ENCODE results near the gene ZNF763.
"Not testable (repeated sequence)": the region's sequence is repeated elsewhere in the genome, so short reads cannot be mapped to it uniquely, and the experiment has no call there.

The ZNF763 gene

DNA sequence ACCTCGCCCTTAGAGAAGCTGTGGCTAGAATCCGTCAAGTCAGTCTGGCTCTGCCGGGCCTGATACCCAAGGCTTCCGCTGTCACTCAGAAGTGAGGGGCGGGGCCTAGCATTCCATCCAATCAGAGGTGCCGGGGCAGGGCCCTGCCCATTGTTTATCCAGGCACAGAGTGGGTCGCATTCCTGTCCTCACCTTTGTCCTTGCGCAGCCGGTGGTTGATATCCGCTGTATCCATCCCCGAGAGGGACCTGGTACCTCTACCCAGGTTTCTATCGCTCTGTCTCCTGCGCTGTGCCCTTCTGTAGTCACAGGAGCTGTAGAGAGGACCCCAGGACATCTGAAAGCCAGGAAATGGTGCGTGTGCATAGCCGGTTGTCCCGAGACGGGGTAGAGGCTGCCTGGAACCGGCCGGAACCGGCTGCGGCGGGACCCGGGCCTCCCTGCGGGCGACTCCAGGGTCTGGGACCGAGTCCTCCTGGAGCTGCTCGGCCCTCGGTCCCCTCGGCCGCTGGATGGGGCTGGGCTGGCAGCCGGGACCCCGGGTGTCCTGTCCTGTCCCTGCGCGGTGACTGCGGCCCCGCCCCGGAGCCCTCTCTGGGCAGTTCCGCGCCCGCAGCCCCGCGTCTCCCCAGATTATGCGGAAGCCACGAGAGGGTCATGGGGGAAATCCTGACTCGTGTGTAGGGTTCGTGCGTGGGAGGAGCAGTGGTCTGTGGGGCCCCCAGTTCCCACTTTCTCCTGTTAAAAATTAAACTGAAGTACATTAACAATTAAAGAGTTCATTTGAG lies at the start of gene ZNF763:
Gene ZNF763, plus strand, starts transcription at position 183 of the 788 bp plus-strand sequence. Its CDS starts 169 bp downstream, at position 352.
- no peak for DNase-seq

DNA sequence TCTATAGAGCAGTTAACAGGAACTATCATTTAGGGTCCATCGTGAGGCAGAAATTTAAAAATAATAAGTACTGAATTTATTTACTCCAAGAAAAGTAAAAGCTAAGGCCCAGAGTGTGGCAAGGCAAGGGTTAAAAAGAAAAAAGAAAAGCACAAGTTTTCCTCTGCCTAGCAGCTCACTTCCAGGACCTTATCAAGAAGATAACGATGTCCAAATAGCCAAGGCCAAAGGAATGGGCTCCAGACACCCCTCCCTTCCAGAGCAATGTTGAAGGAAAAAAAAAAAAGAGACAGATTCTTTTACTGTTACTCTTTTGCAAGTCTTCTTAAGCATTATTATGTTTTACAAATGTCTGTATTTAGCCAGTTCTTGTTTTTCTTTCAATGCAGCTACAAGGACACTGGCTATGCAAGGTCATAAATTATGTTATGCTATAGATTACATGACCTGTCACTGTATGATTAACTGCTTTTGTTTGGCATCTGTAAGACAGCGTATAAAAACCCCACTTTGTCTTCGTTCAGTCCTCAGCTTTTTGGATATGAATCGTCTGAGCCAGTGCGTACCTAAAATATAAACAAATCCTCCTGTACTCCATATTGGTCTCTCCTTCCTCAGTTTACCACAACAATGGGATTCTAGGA lies 42.9 kb upstream of the ZNF763 start:
- DNase-seq: no peak

DNA sequence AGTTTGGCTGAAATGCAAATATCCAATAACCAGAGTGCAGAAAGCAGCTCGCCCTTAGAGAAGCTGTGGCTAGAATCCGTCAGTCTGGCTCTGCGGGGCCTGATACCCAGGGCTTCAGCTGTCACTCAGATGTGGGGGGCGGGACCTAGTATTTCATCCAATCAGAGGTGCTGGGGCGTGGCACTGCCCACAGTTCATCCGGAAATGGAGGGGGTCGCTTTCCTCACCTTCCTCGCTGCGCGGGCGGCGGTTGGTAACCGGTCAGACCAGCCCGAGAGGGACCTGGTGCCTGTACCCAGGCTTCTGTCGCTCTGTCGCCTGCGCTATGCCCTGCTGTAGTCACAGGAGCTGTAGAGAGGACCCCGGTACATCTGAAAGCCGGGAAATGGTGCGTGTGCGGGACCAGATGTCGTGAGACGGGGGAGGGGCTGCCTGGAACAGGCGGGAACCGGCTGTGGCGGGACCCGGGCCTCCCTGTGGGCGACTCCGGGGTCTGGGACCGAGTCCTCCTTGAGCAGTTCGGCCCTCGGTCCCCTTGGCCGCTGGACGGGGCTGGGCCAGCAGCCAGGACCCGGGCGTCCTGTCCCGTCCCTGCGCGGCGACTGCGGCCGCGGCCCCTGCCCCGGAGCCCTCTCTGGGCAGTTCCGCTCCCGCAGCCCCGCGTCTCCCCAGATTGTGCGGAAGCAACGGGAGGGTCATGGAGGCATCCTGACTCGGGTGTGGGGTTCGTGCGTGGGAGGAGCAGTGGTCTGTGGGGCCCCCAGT lies 39.8 kb upstream of the ZNF763 start, which contains the start of gene ZNF700:
Gene ZNF700, plus strand, starts transcription at position 222 of the 765 bp plus-strand sequence. Its CDS starts 104 bp downstream, at position 326.
- peak; percentile 92 for DNase-seq

DNA sequence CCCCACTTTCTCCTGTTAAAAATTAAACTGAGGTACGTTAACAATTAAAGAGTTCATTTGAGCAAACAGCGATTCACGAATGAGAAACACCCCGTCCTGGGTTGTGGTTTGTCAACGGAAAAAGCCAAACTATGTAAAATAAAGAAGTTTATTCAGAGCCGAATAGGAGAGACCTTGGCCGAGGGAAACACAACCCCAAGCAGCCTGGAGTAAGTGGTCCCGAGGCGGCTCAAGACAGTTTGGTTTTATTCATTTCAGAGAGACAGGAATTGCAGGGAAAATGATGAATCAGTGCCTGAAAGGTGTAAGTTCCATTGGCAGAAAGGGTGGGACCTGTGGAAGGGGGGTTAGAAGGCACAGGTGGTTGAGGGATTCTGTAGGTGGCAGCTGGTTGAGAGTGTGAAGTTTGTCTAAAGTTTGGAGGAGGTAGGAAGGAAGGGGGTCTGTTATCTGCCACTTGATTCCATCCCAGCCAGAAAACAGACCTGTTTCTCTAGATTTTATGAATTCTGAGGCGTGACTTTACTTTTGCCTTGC lies 39.1 kb upstream of the ZNF763 start:
- DNase-seq: not testable (repeated sequence)

DNA sequence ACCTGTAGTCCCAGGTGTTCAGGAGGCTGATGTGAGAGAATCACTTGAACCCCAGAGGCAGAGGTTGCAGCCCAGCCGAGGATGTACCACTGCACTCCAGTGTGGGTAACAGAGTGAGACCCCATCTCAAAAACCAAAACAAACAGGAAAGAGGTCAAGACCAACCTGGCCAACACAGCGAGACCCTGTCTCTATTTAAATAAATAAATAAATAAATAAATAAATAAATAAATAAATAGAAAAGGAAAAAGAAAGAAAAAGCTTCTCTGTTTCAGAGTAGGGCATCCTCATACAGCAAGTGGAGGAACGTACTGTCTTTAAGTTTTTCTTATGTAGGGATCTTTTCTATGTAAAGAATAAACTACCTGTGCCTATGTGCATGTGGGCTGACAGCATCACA lies 37.6 kb upstream of the ZNF763 start:
- DNase-seq: no peak

DNA sequence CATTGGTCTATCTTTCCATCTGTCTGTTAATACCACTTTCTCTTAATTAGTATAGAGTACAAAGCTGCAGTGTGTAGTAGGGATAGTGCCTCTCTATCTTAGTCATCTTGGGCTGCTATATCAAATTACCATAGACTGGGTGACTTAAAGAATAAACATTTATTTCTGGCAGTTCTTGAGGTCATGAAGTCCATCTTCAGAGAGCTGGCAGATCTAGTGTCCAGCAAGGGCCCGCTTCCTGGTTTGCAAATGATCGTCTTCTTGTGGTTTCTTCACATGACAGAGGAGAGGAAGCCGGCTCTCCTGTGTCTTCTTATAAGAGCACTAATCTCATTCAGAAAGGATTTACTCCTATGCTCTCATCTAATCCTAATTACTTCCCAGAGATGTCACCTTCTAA lies 33.8 kb upstream of the ZNF763 start:
- DNase-seq: no peak

DNA sequence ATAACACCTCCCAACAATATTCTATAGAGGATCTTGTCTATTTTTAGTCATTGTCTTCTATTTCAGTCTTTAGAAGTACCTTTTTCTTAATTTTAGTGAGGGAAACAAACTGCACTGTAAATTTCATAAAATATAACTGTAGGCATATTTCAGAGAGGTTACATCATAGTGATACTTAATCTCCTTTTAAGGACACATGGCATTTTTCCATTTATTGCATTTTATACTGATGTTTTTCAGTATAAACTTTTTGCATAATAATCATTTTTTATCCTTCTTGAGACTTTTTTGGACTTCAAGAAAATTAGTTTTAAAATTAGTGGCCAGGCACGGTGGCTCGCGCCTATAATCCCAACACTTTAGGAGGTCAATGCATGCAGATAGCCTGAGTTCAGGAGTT lies 33.3 kb upstream of the ZNF763 start:
- no peak for DNase-seq

DNA sequence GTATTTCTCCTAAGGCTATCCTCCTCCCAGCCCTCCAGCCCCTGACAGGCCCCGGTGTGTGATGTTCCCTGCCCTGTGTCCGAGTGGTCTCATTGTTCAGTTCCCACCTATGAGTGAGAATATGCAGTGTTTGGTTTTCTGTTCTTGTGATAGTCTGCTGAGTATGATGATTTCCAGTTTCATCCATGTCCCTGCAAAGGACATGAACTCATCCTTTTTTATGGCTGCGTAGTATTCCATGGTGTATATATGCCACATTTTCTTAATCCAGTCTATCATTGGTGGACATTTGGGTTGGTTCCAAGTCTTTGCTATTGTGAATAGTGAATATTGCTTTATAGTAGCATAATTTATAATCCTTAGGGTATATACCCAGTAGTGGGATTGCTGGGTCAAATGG lies 29.0 kb upstream of the ZNF763 start:
- DNase-seq: not testable (repeated sequence)

DNA sequence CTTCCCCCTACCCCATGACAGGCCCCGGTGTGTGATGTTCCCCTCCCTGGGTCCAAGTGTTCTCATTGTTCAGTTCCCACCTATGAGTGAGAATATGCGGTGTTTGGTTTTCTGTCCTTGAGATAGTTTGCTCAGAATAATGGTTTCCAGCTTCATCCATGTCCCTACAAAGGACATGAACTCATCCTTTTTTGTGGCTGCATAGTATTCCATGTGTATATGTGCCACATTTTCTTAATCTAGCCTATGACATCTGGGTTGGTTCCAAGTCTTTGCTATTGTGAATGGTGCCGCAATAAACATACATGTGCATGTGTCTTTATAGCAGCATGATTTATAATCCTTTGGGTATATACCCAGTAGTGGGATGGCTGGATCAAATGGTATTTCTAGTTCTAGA lies 26.5 kb upstream of the ZNF763 start:
- DNase-seq: not testable (repeated sequence)

DNA sequence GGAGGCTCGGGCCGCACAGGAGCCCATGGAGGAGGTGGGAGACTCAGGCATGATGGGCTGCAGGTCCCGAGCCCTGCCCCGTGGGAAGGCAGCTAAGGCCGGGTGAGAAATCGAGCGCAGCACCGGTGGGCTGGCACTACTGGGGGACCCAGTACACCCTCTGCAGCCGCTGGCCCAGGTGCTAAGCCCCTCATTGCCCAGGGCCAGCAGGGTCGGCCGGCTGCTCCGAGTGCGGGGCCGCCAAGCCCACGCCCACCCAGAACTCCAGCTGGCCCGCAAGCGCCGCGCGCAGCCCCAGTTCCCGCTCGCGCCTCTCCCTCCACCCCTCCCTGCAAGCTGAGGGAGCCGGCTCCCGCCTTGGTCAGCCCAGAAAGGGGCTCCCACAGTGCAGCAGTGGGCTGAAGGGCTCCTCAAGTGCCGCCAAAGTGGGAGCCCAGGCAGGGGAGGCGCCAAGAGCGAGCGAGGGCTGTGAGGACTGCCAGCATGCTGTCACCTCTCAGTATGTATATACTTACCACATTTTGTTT lies 23.4 kb upstream of the ZNF763 start:
- DNase-seq: not testable (repeated sequence)

DNA sequence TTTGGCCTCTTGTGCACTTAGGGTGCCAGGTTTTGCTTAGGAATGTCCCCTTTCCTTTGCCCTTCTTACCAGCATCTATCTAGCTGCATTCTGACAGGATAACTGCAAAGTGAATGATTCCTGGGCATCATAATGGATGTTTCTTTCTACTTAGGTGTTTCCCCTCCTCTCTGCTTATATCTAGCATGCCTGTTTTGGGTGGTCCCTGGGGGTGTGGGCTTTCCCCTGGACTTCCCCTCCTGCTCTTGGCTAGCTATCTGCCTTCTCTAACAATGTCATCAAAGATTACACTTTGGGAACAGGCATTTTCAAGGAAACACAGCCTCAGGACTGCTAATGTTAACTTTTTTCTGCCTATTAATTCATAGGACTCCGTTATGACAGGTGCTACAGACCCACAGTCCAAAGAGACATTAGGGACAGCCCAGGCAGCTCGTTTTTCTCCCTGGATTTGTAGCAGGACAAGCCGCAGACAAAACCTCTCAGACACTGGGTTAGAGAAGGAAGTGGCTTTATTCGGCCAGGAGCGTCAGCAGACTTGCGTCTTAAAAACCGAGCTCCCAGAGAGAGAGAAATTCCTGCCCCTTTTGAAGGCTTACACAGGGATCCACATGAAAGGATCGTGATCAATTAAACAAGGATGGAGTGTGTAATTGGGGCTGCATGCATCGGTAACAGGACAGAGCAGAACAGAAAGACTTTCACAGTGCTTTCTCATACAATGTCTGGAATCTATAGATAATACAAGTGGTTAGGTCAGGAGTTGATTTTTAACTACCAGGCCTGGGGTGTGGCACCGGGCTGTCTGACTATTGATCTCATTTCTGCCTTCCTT lies 22.6 kb upstream of the ZNF763 start:
- DNase-seq: no peak

DNA sequence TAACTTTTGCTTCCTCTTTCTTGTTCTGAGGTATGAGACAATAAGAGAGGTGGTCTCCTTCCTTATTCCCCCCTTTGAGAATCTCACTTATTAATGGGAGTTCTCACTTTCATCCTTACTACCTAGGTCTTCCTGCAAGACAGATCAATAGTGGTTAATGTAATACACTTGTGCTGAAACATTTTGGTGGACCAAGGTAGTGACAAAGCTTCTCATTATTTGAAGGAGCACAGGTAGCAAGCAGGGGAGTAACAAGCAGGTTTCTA lies 22.1 kb upstream of the ZNF763 start:
- no peak for DNase-seq

DNA sequence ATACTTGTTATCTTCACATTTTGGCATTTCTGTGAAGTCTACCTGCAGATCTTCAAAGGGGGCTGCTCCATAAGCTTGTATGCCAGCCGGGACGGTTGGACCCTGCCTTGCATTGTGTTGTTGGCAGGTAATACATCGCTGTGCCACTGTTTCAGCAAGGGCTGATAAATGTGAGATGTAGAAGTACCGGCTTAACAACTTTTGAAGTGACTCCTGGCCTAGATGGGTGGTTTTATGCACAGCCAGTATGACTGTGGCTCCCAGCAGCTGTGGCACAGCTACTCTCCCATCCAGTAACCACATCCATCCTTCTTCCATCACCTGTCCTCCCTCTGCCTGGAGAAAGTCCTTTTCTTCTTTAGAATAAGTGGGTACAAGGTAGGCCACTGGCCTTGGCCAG lies 20.2 kb upstream of the ZNF763 start:
- DNase-seq: no peak

DNA sequence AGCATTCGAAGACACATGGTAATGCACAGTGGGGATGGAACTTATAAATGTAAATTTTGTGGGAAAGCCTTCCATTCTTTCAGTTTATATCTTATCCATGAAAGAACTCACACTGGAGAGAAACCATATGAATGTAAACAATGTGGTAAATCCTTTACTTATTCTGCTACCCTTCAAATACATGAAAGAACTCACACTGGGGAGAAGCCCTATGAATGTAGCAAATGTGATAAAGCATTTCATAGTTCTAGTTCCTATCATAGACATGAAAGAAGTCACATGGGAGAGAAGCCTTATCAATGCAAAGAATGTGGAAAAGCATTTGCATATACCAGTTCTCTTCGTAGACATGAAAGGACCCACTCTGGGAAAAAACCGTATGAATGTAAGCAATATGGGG lies 16.2 kb upstream of the ZNF763 start:
- no peak for DNase-seq

DNA sequence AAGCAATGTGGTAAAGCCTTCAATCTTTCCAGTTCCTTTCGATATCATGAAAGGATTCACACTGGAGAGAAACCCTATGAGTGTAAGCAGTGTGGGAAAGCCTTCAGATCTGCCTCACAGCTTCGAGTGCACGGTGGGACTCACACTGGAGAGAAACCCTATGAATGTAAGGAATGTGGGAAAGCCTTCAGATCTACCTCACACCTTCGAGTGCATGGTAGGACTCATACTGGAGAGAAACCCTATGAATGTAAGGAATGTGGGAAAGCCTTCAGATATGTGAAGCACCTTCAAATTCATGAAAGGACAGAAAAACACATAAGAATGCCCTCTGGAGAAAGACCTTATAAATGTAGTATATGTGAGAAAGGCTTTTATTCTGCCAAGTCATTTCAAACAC lies 15.6 kb upstream of the ZNF763 start:
- no peak for DNase-seq

DNA sequence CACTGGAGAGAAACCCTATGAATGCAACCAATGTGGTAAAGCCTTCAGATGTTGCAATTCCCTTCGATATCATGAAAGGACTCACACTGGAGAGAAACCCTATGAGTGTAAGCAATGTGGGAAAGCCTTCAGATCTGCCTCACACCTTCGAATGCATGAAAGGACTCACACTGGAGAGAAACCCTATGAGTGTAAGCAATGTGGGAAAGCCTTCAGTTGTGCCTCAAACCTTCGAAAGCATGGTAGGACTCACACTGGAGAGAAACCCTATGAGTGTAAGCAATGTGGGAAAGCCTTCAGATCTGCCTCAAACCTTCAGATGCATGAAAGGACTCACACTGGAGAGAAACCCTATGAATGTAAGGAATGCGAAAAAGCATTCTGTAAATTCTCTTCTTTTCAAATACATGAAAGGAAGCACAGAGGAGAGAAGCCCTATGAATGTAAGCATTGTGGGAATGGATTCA lies 15.2 kb upstream of the ZNF763 start:
- DNase-seq: not testable (repeated sequence)

DNA sequence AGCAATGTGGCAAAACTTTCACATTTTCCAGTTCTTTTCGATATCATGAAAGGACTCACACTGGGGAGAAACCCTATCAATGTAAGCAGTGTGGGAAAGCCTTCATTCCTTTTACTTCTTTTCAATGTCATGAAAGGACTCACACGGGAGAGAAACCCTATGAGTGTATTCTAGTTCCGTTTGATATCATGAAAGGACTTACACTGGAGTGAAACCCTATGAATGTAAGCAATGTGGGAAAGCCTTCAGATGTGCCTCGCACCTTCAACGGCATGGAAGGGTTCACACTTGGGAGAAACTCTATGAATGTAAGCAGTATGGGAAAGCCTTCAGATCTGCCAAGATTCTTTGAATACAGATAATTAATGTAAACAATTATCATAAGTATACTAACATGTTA lies 14.5 kb upstream of the ZNF763 start:
- DNase-seq: no peak

DNA sequence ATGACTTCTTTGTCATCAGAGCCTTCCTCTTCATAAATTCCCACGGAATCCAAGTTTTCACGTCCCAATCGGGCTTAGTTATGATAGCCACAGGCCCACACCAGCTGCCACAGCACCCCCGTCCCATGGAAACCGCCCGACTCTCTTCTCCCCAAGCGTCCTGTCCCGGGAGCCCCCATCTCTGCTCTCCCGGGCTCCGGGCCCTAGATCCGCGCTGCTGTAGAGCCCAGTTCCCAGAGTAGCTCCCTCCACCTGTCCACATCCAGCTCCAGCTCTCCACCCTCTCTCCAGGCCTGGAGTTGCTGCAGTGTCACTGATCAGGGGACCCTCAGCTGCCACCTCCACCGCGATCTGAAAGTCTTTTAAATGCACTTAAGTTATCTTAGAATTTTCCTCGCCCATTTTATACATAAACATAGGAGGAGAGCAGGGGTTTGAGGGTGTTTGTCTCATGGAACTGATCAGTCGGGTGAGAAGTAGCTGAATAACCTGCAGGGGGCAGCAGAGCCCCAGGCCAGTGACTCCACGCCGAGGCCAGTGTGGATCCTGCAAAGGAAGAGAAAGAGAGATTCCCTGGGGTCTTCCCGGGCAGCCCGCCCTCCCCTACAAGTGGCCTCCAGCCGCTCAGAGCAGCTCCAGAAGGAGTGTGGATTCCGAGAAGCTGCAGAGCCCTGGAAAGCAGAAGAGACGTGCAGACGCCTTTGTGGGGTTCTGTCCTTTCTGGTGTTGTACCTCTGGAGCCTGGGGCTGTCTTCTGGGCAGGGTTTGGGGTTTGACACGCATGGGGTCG lies 1.1 kb upstream of the ZNF763 start:
- DNase-seq: peak; percentile 3

DNA sequence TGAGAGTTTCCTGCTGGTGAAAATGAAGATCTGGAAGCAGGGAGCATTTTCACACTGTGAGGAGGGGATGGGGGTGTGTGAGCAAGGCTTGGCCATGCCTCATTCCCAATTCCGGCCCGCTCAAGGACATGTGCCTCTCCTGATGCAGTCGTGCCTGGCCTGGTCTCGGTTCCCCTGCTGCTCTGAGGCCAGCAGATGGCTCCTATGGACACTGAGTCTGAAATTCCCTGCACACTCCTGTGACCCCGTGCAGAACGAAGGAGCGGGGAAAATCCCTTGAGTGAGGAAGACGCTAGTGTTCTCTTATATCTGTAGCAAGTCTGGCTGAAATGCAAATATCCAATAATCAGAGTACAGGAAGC lies 363 bp upstream of the ZNF763 start:
- DNase-seq: no peak

DNA sequence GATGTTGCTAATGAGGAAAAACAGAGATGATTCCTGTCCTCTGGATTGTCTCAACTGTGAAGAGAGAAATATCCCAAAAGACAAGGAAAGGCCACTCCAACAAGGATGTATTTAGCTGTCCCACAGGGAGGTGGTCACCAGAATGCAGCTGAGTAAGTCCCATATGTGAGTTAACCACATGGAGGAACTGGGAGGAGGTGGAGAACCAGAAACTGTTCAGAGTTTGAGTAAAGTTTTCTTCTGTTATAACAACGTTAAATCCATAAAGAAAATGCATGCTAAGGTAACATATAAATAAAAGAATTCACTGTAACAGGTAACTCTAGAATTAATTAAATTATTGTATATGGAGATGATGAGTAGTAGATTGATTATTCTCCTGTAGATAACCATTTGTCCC lies 5.3 kb downstream of the ZNF763 start:
- no peak for DNase-seq

DNA sequence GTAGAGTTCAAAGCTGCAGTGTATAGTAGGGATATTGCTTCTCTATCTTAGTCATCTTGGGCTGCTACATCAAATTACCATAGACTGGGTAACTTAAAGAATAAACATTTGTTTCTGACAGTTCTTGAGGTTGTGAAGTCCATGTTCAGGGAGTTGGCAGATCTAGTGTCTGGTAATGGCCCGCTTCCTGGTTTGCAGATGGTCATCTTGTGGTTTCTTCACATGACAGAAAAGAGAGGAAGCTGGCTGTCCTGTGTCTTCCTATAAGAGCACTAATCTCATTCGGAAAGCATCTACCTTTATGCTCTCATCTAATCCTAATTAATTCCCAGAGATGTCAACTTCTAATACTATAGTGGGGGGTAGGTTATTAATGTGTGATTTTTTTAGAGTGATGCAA lies 6.2 kb downstream of the ZNF763 start:
- no peak for DNase-seq
